HT-29 (cell line): Measurements from ENCODE around the gene MLH1. TPM values are rescaled to one million over a fixed set of nuclear protein-coding genes. Genes with fewer than 3 reads are reported as not detected.

ENCODE experiments used
- DNase-seq: peaks from one replicate; pipeline ENCODE4 v3.0.0-alpha.2; 2015; ENCODE audit warnings: low spot score
- small RNA-seq: library from RNA; depleted of rRNA; stranded (forward); fragments of <200 nt; gene quantifications from one replicate; pipeline ENCODE3, GENCODE V24; 2014
- total RNA-seq: library from RNA; depleted of rRNA; stranded (reverse); fragments of >200 nt; shearing (Covaris generic); gene quantifications from 2 replicates; pipeline ENCODE4 v1.2.3, GENCODE V29; 2014; rRNA removed

The MLH1 gene
- total RNA-seq, 1 experiment from 2014 or later = 34.4 TPM

DNA sequence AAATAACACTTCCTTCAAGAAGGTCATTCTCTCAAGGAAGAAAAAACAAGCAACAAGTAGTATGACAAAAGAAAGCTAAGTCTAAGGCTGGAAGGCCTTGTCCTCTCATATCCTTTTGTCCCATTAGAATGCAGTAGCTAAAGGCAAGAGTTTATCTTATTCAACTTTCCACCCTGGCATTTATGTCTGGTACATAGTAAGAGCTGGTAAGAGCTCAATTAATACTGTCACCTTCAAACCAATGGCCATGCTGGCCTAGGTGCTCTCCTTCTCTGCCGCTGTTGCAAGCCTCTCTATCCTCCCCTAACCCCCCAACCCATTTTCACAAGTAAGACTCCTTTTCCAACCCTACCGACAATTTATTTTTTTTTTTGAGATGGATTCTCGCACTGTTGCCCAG lies 99.2 kb downstream of the MLH1 start:
- DNase-seq = no peak

DNA sequence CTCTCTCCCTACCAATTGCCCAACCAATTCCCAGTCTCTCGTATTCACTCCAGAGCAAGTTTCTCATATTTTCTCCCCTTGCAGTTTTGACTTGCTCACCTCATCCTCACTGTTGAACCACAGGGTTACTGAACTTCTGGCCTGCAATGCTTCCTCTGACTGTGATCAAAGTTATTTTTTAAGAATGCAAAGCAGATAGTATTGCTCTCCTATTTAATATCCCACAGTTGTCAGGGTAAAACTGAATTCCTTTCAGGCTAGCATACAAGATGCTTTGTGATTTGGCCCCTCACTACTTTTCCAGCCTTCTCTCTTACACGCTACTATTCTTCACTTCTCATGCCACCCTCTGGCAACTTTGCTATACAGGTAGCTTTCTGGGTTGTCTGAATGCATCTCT lies 100.2 kb downstream of the MLH1 start:
- DNase-seq = no peak

DNA sequence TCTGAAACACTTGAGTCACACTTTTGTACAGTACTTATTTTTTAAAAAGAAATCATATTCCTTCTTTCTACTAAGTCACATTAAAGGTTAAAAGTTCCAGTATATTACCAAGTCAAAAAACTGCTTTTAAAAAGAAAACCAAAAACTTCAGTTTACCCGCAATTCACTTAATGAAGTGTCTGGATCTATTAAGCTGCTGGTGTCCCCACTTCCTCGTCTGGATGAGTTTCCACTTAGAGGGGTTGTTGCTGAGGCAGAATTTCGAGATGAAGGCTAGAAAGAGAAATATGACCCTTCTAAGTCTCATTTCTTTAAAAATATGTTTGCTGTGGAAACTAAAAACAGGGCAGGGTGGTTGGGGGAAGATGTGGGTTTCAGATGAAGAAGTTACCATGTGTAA lies 101.3 kb downstream of the MLH1 start:
- DNase-seq = no peak

DNA sequence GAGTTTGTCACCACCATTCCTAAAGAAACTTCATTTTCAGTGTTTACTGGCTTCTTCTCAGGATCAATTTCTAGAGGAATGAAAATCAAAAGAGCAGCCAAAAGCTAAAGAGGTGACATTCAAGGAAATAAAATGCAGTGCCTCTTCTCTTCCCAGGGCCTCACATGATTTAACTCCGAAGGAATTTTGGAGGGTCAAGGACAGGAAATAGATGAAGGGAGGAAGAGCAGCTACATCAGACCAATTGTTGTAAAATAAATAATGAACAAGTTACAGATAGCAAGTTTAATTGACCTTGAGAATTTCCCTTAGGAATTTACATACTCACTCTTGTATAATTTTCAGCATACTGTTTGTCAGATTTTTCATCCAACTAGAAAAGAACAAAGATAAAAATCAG lies 103.0 kb downstream of the MLH1 start:
- DNase-seq = no peak

DNA sequence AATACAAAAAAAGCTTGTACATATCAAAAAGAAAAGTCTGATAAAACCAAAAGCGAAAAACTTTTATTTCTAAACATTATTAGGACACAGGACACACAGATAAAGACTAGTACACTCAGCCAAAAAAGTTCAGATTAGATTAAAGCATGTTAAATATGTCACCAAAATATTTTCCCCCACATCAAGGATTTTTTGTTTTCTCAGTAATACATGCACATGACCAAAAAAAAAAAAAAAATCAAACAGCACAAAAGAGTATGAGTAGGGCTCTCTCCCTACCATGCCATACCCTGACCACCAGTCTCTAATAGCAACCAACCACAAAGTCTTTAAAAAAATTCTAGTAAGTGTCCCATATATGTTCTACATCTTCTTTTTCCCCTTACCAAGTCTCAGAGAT lies 103.7 kb downstream of the MLH1 start:
- no peak for DNase-seq

DNA sequence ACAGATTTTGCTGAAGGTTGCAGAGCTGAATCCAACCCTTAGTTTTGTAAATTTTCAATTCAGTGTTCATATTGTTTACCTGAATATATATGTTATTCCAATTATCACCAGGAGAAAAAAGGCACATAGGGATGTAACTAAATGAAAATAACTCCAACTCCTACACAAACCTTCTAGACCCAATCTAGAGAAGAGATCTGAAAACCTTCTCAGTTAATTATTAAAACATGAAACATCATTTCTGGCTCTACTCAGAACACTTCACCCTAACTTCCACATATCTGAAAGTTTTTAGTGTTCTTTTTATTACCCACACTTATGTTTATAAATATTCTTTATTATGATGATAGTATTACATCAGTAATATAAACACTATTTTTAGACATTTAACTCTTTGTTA lies 104.5 kb downstream of the MLH1 start:
- DNase-seq = no peak

DNA sequence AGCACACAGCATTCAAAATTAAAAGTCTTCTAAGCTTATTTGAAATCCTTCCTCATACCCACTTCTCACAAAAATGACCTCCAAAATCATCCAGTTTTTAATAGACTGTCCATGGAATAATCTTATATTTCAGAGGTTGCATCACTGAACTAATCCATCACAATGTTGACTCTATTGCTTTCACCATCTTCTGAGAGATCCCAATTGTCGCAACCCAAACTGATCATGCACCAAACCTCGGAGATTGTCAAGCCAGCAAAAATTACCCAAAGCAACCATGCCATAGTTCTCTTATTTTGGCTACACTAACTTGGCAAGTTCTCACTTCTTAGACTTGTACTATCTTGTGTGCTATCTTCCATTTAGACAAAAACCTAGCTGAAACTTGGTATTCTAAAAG lies 105.6 kb downstream of the MLH1 start:
- DNase-seq = no peak

DNA sequence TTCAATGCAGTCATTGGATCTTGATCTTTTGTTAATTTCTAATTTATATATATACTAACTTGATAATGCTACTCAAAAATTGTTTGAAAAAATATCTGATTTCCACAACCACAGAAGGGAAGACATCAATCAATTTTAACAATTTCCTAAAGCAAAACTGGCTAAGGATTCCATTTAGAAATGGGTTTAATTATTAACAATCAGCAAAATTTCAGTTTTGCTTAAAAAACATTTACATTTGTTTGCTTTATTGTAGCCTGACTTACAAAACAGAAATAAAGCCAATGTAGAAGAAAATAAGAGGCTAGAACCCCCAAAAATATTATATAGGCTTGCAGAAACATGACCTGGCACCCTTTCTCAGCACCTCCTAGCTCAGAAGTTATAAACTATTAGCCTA lies 106.2 kb downstream of the MLH1 start:
- no peak for DNase-seq

DNA sequence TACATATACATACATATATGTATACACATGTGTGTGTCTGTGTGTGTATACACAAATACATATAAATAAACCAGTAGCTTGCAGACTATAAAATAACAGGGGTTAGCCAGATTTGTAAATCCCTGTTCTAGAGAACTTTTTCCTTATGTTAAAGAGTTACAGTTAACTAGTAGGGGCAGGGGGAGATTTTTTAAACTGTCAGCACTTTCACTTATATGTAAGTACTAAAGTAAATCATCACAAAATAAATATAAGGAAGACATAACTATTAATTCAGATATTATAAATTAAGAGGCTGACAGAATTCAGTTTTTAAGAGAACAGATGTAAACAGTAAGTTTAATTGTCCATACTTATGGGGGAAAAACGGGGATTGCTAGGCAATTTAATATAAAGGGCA lies 107.1 kb downstream of the MLH1 start:
- DNase-seq = no peak

Small RNAs within 50 kb of the gene (small RNA-seq; reads per million reads assigned to genes)
- gene RF00019 (not detected), gene RNU6ATAC4P (not detected)

Other genes starting within 250 kb of the MLH1 start
- gene DCLK3, start 229.0 kb upstream of the MLH1 start, total RNA-seq = not detected in 2 replicates
- gene TRANK1, start 48.5 kb upstream of the MLH1 start, total RNA-seq = 0.13 and 6.4 TPM in 2 replicates
- gene EPM2AIP1, start 387 bp upstream of the MLH1 start, total RNA-seq = 1.6 and 3.1 TPM in 2 replicates
- 24.4 and 32.3 TPM in 2 replicates for gene LRRFIP2, start 181.1 kb downstream of the MLH1 start, total RNA-seq
- 21.5 and 40.4 TPM in 2 replicates for gene GOLGA4, start 249.8 kb downstream of the MLH1 start, total RNA-seq